AG04450 (cell line): ENCODE results near the gene CCNK. TPM values are rescaled to one million over a fixed set of nuclear protein-coding genes. Genes with fewer than 3 reads are reported as not detected.

Experiments
- CTCF ChIA-PET: fragments of 300-600, 350-600 bp; formaldehyde crosslinking; extraction: SDS; loops from one replicate; lab custom pipeline; 2022; ENCODE audit warnings: antibody characterized with exemption, inconsistent platforms; lab: Charles Lee
- POLR2A ChIA-PET: fragments of 350-600 bp; formaldehyde crosslinking; extraction: SDS; loops from one replicate; lab custom pipeline; 2021; ENCODE audit warnings: antibody characterized with exemption, inconsistent platforms; lab: Yijun Ruan, JAX
- DNase-seq: peaks from one replicate; pipeline ENCODE4 v3.0.0-alpha.2; 2011; ENCODE audit warnings: low read depth, low spot score
- H3K27ac ChIP-seq: one replicate; pipeline ENCODE4 v1.5.1; 2012; ENCODE audit warnings: low read depth, low read length, control low read depth
- H3K27me3 ChIP-seq: one replicate; pipeline ENCODE4 v1.6.0; 2012; ENCODE audit warnings: low read length; ENCODE audit not compliant: control insufficient read depth, insufficient read depth
- H3K4me3 ChIP-seq: 2 replicates; pipeline ENCODE4 v1.5.1; 2011; ENCODE audit warnings: mild to moderate bottlenecking, low read depth, low read length, control low read depth
- H3K9me3 ChIP-seq: 2 replicates; pipeline ENCODE4 v1.5.1; 2012; ENCODE audit warnings: low read length; ENCODE audit not compliant: control insufficient read depth, insufficient read depth
- CTCF ChIP-seq: IDR thresholded peaks from 2 replicates; pipeline ENCODE4 v1.5.1; 2011; ENCODE audit warnings: low read depth, low read length, control low read depth, inconsistent platforms
- polyA plus RNA-seq: library from polyadenylated mRNA; depleted of rRNA; stranded (reverse); fragments of >200 nt; gene quantifications from 2 replicates; pipeline ENCODE4 v1.2.3, GENCODE V29; 2011

CCNK gene
- polyA plus RNA-seq, 1 experiment = 18.9 TPM

GRCh38 chr14:99462210-99462609 is 19.0 kb upstream of the CCNK start:
- POLR2A ChIA-PET = no interaction called here
- CTCF ChIA-PET = interaction anchor here (1.5 kb wide), 1 partner anchor 46 kb away, joined by 9 read pairs; no protein-coding TSS in a partner anchor
- Histone ChIP-seq H3K9me3 (no peaks in the 10 kb centered on the region), H3K4me3 (no peak overlapping the region), H3K27ac (no peak overlapping the region), H3K27me3 (no peaks in the 10 kb centered on the region)
- no peak for TF ChIP-seq CTCF
- no peak for DNase-seq

GRCh38 chr14:99463974-99464373 is 17.2 kb upstream of the CCNK start:
- Histone ChIP-seq H3K27me3 (no peaks in the 10 kb centered on the region), H3K4me3 (no peak overlapping the region), H3K27ac (no peak overlapping the region), H3K9me3 (no peaks in the 10 kb centered on the region)
- no peak for DNase-seq
- TF ChIP-seq CTCF = no peak
- ChIA-PET CTCF (interaction anchor here (1.2 kb wide), 1 partner anchor 48 kb away, joined by 3 read pairs; no protein-coding TSS in a partner anchor), POLR2A (no interaction called here)

DNA sequence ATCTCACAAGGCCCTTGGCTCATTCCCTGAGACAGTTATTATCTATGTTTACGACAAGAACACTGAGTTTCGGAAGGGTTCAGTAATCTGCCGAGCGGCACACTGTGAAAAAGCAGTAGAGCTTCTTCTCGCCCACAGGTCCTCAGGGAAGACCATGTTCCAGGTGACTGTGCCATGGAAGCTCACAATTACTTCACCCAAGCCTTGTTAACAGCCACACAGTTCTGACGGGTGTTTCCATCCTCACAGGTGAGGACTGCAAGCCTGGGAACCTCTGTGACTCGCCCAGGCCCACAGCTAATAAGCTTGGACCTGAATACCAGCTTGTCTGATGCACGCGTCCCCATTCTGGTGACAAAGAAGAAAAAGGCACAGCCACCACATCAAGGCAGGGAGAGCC is 15.9 kb upstream of the CCNK start:
- TF ChIP-seq CTCF = no peak
- no peaks in the 10 kb centered on the region for H3K27me3 ChIP-seq
- no peak for DNase-seq
- ChIA-PET CTCF (interaction anchor here (1.1 kb wide), 1 partner anchor 76 kb away, joined by 3 read pairs; no protein-coding TSS in a partner anchor), POLR2A (no interaction called here)
- no peaks in the 10 kb centered on the region for H3K9me3 ChIP-seq
- H3K4me3 ChIP-seq = no peak overlapping the region
- H3K27ac ChIP-seq = no peak overlapping the region

- H3K27me3 ChIP-seq = no peaks in the 10 kb centered on the region
- H3K4me3 ChIP-seq = no peak overlapping the region
- POLR2A ChIA-PET = no interaction called here
- no peak for TF ChIP-seq CTCF
- H3K9me3 ChIP-seq = no peaks in the 10 kb centered on the region
- no peak for DNase-seq
- CTCF ChIA-PET = no interaction called here
- no peak overlapping the region for H3K27ac ChIP-seq
Observed at GRCh38 chr14:99466758-99467157, 14.5 kb upstream of the CCNK start.

GRCh38 chr14:99467336-99468078 is 13.7 kb upstream of the CCNK start:
- DNase-seq = no peak
- ChIA-PET CTCF (no interaction called here), POLR2A (interaction anchor here (0.7 kb wide), 1 partner anchor 1026 kb away, joined by 3 read pairs; no protein-coding TSS in a partner anchor)
- no peak overlapping the region for H3K4me3 ChIP-seq
- no peaks in the 10 kb centered on the region for H3K9me3 ChIP-seq
- TF ChIP-seq CTCF = no peak
- H3K27me3 ChIP-seq = no peaks in the 10 kb centered on the region
- no peak overlapping the region for H3K27ac ChIP-seq
